ENCODE measurements around the gene TMEM240.

Gene TMEM240

GRCh38 chr1:1548591-1548990 lies 8.2 kb upstream of the TMEM240 start:
- no peak overlapping the region for H3K4me3 ChIP-seq (ENCODE audit: severe bottlenecking)
- TF ChIP-seq CTCF (IDR thresholded peaks at IDR 0.05; ENCODE audit: poor library complexity, severe bottlenecking): no peak
- H3K9me3 ChIP-seq (ENCODE audit: severe bottlenecking): no peaks in the 10 kb centered on the region
- no peak for ATAC-seq (ENCODE audit: low read depth)
- H3K27me3 ChIP-seq (ENCODE audit: insufficient read depth, poor library complexity, severe bottlenecking): no peaks in the 10 kb centered on the region
- no peak for DNase-seq (ENCODE audit: low spot score)
- peaks cover 9% of the 10 kb centered on the region for H3K36me3 ChIP-seq (ENCODE audit: low read depth)
- no peaks in the 10 kb centered on the region for H3K4me1 ChIP-seq (ENCODE audit: insufficient read depth, poor library complexity, severe bottlenecking)
- no peak overlapping the region for H3K27ac ChIP-seq (ENCODE audit: poor library complexity, severe bottlenecking)

- Histone ChIP-seq H3K4me1 (ENCODE audit: insufficient read depth, poor library complexity, severe bottlenecking) (no peaks in the 10 kb centered on the region), H3K4me3 (ENCODE audit: severe bottlenecking) (no peak overlapping the region), H3K36me3 (ENCODE audit: low read depth) (peaks cover 18% of the 10 kb centered on the region), H3K9me3 (ENCODE audit: severe bottlenecking) (no peaks in the 10 kb centered on the region), H3K27me3 (ENCODE audit: insufficient read depth, poor library complexity, severe bottlenecking) (no peaks in the 10 kb centered on the region), H3K27ac (ENCODE audit: poor library complexity, severe bottlenecking) (no peak overlapping the region)
- TF ChIP-seq CTCF (IDR thresholded peaks at IDR 0.05; ENCODE audit: poor library complexity, severe bottlenecking): no peak
- no peak for ATAC-seq (ENCODE audit: low read depth)
- DNase-seq (ENCODE audit: low spot score): no peak
These were observed 7.1 kb upstream of the TMEM240 start for GRCh38 chr1:1547476-1547875.

- H3K36me3 ChIP-seq (ENCODE audit: low read depth): peaks cover 18% of the 10 kb centered on the region
- no peak for ATAC-seq (ENCODE audit: low read depth)
- no peaks in the 10 kb centered on the region for H3K9me3 ChIP-seq (ENCODE audit: severe bottlenecking)
- no peaks in the 10 kb centered on the region for H3K4me1 ChIP-seq (ENCODE audit: insufficient read depth, poor library complexity, severe bottlenecking)
- H3K27ac ChIP-seq (ENCODE audit: poor library complexity, severe bottlenecking): no peak overlapping the region
- no peaks in the 10 kb centered on the region for H3K27me3 ChIP-seq (ENCODE audit: insufficient read depth, poor library complexity, severe bottlenecking)
- no peak overlapping the region for H3K4me3 ChIP-seq (ENCODE audit: severe bottlenecking)
- DNase-seq (ENCODE audit: low spot score): no peak
- TF ChIP-seq CTCF (IDR thresholded peaks at IDR 0.05; ENCODE audit: poor library complexity, severe bottlenecking): no peak
These were observed 6.6 kb upstream of the TMEM240 start for GRCh38 chr1:1547011-1547410.

GRCh38 chr1:1545946-1546737 lies 5.7 kb upstream of the TMEM240 start:
- ATAC-seq (ENCODE audit: low read depth) (no peak), DNase-seq (ENCODE audit: low spot score) (no peak)
- Histone ChIP-seq H3K4me1 (ENCODE audit: insufficient read depth, poor library complexity, severe bottlenecking) (no peaks in the 10 kb centered on the region), H3K27me3 (ENCODE audit: insufficient read depth, poor library complexity, severe bottlenecking) (no peaks in the 10 kb centered on the region), H3K27ac (ENCODE audit: poor library complexity, severe bottlenecking) (no peak overlapping the region), H3K36me3 (ENCODE audit: low read depth) (peaks cover 15% of the 10 kb centered on the region), H3K4me3 (ENCODE audit: severe bottlenecking) (no peak overlapping the region), H3K9me3 (ENCODE audit: severe bottlenecking) (no peaks in the 10 kb centered on the region)
- TF ChIP-seq CTCF (IDR thresholded peaks at IDR 0.05; ENCODE audit: poor library complexity, severe bottlenecking): no peak

GRCh38 chr1:1544544-1544943 lies 4.1 kb upstream of the TMEM240 start:
- no peak overlapping the region for H3K4me3 ChIP-seq (ENCODE audit: severe bottlenecking)
- H3K36me3 ChIP-seq (ENCODE audit: low read depth): peaks cover 19% of the 10 kb centered on the region
- DNase-seq (ENCODE audit: low spot score): no peak
- ATAC-seq (ENCODE audit: low read depth): no peak
- no peak for TF ChIP-seq CTCF (IDR thresholded peaks at IDR 0.05; ENCODE audit: poor library complexity, severe bottlenecking)
- no peaks in the 10 kb centered on the region for H3K27me3 ChIP-seq (ENCODE audit: insufficient read depth, poor library complexity, severe bottlenecking)
- no peaks in the 10 kb centered on the region for H3K9me3 ChIP-seq (ENCODE audit: severe bottlenecking)
- no peaks in the 10 kb centered on the region for H3K4me1 ChIP-seq (ENCODE audit: insufficient read depth, poor library complexity, severe bottlenecking)
- H3K27ac ChIP-seq (ENCODE audit: poor library complexity, severe bottlenecking): no peak overlapping the region
